HL-60/S4 treated with phorbol 12-myristate 13-acetate at 8.2 ng/mL for 4 days and 3 days (cell line): ENCODE data around the gene FTO.
"Not testable (repeated sequence)": the region's sequence is repeated elsewhere in the genome, so short reads cannot be mapped to it uniquely, and the experiment has no call there.

Source experiments
- in situ Hi-C: fragments of 300-500 bp; cut with MboI; formaldehyde crosslinking; loops from 2 replicates; pipeline ENCODE4 v1.15.0; 2022; ENCODE audit warnings: low sequenced_read_pairs

Gene FTO

DNA sequence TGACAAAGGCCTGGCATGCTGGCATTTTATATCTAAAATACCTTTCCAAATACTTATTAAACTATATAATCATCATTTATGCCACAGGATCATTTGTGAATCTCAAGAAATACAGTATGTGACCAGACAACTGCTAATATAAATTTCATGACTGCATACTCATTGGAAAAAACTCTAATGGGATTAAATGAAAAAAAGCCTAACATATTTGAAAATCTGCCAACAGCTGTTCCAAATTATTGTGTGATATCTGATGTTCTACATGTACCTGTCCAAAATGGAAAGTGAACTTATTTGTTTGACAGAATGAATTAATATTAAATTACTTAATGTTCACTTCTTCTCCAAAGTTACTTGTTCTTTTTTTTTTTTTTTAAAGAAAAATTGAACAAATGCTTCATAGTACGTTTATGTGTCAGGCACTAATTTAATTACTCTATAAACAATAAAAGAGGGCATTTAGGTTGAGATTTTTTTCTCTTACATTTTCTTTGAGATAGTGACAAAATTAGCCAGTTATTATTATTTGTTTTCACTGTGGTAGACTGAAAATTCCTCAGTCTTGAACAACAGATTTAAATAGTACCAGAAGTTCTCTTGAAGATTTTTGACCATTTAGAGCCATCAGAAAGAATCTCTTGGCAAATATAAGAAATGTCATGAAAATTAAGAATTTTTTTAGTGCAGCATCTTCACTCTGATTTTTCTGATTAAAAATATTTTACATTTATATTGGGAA lies 114.0 kb downstream of the FTO start:
- in situ Hi-C loops: no loop called here

DNA sequence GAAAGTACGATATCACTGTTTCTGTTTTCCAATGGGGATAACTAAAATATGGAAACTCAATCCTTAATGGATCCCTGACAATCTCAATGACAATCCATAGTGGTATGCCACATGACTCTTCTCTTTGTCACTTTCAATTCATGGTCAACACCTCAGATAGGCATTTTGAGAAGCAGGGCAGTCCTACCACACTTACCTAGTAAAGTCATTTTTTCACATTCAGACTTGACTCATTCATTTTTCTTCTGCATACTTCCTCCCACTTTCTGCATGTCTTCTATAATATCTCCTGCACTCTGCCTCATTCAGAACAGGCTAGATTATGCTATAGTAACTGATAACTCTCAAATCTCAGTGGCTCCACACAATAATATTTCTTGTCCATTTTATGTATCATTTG lies 117.5 kb downstream of the FTO start:
- in situ Hi-C loops: no loop called here

DNA sequence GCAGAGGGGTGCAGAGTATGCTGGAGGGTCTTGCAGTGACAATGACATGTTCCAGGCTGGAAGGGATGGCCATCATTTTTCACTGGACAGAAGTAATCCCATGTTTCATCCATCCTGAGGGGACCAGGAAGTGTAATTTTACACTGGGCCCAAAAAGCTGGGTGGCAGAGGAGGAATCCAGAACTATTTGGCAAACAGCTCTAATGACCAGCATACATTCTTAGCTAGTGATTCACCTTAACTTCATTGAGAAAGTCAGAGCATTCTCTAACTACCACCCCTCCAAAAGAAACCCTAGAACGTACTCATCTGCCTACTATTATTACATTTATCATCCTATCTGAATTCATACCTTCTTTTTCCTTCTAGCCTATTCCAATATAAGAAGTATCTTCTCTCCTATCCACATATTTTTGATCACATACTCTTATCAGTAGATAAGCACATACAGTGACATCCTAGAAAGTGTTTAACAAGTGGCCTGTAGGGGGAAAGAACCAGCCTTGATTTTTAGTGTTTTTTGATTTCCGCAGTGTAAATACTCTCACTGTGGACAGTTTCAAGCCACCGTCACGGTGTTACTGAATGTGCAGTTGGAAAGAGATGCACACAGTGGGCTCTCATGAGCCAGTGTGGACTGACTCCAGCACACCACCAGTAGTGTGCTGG lies 118.1 kb downstream of the FTO start:
- in situ Hi-C loops: no loop called here

DNA sequence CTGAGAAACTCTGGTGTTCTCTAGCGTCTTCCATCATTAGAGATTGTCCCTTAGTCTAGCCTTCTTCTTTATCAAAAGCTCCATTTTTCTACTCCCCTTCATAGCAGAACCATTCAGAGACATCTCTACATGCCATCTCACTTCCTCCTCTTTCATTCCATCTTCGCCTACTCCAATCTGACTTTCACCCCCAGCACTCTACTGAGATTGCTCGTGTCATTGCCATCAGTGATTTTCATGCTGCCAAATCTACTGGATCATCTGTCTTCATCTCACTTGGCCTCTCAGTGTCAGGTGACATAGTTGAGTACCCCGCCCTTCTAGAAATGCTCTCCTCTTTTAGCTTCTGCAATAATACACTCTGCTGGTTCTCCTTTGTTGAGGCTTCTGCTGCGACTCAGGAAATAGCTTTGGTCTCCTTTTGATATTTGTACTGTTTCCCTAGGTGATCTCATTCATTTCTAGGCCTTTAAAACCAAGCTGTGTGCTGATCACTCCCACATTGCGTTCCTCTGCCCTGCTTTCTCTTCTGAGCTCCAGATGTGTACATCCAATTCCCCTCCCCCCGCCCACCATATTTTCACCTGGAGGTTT lies 119.1 kb downstream of the FTO start:
- in situ Hi-C loops: no loop called here

DNA sequence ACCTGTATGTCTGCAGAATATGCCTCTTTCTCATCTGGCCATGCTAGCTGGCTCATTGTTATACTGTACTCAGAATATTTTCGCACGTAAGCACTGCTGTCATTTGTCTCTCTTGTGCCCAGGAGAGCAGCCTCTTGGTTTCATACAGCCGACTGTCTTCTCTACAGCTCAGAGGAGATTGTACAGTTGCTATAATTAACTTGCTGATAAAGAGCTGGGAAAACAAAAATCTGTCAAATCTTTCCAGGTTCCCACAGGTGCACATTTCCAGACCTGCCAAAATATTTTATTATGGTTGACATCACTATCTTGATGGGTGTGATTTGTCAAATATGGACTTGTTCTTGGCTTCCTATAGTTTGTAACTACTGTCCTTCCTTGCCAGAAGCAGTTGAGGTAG lies 122.7 kb downstream of the FTO start:
- in situ Hi-C loops: no loop called here

DNA sequence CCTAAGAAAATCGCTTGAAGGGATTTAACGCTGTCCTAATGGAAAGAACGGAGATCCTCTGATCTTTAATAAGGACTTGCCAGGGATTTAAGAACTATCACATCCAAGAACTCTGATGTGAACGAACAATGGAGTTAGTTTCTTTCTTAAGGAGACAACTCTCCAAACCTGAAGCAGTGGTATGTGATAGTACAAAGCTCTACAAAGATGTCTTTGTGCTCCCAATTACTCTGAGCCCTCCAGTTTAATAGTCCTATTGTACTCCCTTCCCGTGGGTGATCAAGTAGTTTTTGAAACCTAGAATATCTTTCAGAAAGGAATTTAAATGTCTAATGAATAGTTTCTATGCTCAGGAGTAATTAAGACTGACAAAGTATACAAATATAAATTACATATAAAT lies 123.8 kb downstream of the FTO start:
- in situ Hi-C loops: no loop called here

DNA sequence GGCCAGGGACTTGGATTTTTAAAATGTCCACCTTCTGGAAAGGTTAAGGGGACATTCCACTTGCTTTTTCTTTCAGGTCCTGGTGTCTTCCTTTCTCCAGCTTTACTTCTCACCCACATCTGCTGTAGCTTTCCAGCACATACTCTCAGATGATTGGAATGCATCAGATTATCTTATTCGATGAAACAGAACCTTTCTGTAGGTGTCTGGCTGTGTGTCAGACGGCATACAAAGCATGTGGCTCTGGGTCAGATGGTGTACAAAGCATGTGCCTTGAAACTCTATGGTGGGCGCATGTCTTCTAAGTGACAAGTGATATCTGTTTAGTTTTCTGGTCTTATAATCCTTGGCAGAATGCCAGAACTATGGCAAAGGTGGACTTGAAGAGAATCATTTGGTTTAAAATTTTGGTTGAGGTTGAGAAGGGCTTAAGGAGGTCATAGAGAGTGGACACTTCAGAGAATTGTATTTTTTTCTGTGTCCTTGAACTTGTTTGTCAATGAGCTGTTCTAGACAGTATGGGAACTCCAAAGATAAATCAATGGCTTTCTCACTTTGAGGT lies 125.3 kb downstream of the FTO start:
- in situ Hi-C loops: no loop called here

DNA sequence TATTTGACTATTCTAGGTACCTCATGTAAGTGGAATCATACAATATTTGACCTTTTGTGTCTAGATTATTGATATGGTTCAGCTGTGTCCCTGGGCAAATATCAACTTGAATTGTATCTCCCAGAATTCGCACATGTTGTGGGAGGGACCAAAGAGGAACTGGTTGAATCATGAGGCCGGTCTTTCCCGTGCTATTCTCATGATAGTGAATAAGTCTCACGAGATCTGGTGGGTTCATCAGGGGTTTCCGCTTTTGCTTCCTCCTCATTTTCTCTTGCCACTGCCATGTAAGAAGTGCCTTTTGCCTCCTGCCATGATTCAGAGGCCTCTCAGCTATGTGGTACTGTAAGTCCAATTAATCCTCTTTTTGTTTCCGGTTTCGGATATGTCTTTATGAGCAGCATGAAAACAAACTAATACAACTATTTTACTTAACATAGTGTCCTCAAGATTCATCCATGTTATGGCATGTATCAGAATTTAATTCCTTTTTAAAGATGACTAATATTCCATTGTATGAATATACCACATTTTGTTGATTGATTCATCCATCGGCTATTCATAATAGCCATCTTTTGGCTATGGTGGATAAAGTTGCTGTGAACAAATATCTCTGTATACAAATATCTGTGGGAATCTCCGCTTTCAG lies 129.1 kb downstream of the FTO start:
- in situ Hi-C loops: no loop called here

DNA sequence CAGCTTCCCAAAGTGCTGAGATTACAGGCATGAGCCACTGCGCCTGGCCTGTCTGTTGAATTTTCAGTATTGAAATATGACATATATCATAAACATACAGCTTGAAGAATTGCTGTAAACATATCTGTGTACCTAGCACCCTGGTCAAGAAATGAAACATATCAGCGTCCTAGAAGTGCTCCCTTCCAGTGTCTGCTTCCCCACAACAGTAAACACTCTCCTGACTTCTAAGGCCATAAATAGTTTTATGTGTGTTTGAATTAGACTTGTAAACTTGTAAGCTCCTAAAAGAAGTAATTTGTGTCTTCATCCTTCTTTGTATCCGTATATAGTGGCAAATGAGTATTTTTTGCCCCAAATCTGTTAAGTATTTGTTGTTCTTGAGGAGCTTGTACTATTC lies 132.2 kb downstream of the FTO start:
- in situ Hi-C loops: no loop called here

DNA sequence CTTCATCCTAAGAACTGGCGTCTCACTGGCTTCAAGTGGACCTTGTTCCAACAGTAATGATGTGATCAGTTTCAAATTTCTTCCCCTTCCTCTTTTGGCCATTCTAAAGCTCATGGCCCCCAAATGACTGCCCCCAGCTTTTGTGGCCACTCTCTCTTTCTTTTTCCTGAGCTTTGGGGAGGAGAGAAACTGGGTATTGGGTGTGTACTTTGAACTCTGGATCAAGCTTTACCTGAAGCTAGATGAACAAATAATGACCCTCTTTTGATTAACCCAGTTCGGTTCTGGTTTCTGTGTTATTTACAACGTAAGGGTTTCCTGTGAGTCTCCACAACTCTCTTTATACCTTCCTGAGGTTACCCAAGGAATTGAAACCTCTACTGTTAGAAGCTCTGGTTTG lies 132.7 kb downstream of the FTO start:
- in situ Hi-C loops: no loop called here

DNA sequence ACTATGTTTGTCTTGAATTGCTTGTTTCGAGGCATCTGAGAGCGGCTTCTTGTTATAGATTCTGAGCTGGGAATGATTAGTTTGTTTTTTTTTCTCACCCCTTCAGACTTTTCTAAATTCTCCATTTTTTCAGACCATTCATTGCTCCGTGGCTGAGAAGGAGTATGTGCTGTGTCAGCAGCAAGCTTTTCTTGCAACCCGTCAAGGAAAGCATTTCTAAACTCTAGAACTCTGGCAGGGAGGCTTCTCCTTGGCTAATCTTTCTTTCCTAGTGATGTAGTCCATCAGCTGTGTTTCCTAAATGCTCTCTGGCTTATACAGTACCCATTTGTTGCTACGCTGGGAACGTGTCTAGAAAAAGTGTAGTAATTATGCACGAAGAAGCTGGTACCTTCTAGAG lies 133.5 kb downstream of the FTO start:
- in situ Hi-C loops: no loop called here

DNA sequence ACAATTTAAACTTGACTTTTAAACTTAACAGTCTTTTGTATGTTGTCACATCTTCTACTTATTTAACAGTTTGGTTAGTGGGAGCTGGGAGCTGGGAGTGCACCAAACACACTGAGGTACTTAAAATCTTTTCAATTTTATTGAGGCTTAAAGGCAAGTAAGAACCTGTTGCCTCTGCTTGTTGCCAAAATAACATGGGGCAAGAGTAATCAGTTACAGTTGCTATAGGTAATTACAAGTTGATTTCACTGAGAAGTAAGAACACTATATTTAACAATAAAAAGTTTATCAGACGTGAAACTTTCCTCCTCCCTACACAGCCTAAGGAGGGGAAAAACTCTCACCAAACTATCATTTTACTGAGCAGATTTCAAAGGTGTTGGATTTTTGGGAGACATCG lies 135.2 kb downstream of the FTO start:
- in situ Hi-C loops: no loop called here

DNA sequence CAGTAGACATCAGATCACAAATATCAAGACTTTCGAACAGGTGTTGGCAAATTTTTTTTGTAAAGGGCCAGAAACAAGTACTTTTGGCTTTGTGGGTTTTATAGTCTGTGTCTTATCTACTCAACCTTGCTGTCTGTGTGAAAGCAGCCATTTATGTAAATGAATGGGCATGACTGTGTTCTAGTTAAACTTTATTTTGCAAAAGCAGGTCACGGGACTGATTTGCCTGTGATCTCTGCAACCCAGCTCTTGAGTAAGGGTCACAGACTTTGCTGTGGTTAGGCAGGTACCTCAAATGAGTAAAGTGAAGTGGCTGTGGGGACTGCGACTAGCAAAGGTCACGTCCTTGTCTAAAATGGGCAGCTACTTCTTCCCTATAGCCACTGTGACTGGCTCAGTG lies 136.5 kb downstream of the FTO start:
- in situ Hi-C loops: no loop called here

DNA sequence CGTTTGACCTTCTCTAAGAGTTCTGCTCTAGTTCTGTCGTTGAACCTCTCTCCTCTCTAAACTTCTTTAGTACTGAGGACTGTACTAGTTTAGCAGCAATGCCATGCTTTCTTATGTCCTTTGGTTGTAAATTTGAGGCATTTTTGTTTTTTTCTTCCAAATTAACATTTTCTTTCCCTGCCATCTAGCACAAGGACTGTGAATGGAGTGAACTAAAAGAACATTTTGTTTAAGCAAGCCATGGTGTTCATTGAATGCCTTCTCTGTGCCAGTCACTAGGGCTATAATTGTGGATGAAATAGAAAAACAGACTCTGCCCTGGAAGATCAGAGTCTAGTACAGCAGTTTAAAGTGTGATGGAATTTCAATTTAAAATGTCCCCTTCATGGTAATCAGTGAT lies 137.9 kb downstream of the FTO start:
- in situ Hi-C loops: no loop called here

DNA sequence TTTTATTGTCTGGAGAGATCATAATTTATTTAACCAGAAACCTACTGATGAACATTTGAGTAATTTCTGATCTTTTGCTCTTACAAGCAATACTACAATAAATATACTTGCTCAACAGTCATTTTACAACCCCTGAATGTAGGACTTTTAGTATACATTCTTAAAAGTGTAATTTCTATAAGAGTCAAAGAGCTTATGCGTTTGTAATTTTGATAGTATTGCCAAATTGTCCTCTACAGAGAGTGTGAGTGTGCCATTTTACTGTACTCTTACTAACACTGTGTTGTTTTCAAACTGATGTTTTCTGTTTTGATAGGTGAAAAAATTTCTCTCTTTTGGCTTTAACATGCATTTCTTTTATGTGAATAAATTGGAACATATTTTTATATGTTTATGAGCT lies 139.1 kb downstream of the FTO start:
- in situ Hi-C loops: no loop called here

DNA sequence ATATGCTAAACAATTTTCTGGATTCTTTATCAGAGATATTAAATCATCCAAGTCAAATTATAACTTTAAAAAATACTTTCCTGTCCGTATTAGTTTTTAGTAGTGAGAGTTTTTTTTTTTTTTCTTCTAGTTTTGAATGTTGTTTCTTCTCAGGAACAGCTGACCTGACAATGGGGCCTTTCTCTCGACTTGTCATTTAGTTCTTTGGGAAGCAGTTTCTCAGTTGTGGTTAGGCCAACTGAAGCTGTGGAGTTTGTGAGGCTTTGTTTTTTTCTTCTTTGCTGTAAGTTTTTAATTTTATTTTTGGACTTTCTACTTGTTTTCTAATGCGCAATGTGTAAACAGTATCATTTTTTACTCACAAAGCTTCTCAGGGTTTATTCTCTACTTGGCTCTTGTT lies 140.8 kb downstream of the FTO start:
- in situ Hi-C loops: no loop called here

DNA sequence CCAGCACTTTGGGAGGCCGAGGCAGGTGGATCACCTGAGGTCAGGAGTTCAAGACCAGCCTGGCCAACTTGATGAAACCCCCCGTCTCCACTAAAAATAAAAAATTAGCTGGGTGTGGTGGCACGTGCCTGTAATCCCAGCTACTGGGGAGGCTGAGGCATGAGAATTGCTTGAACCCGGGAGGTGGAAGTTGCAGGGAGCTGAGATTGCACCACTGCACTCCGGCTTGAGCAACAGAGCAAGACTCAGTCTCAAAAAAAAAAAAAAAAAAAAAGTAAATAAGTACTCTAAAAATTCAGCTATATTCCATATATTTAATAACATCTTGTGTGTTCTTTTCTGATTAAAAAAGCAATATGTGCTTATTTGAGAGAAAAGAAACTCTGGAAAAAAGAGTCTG lies 142.6 kb downstream of the FTO start:
- in situ Hi-C loops: not testable (repeated sequence)

DNA sequence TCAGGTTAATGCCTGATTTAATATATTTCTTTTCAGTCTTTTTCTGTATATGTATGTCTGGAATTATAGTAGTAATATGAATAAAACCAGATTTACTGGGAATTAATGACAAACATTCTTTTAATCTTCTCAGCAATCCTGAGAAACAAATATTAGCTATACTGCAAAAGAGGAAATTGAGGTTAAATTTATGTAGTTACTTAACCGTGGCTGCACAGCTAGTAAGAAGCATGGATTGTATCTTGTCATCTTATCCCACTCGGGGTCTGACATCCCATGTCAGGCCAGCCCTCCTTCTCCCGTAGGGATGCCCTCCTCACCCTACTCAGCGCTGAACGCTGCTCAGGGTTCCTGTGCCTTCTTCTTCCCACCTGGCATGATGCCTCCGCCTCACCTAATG lies 143.0 kb downstream of the FTO start:
- in situ Hi-C loops: no loop called here

DNA sequence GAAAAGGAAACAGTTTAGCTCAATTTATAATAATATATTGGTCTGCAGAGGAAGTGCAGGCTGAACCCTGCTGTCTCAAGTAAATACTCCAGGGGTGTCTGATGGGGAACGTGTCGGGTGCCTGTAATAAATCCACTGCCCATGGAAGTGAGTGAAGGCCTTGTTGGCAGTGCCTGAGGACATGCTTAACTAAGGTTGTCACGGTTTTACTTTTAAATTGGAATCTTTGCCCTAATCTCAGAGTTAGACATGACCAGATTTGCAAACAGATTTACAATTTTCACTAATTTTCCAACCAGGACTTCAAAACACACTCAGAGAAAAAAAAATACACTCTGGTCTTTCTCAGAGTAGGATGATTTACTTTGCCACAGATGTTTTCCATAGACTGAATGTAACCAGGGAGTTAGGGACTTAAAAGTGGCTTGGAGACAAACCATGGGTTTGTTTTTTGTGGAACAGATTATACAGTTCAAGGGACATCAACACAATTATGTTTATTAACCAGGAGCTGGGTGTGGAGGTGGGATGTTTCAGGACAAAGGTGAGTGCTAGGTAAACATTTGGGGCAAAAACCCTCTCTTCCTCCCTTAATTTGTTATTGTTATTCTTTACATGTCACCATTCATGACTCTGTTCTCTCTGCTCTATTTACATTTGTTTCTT lies 144.5 kb downstream of the FTO start:
- in situ Hi-C loops: no loop called here

DNA sequence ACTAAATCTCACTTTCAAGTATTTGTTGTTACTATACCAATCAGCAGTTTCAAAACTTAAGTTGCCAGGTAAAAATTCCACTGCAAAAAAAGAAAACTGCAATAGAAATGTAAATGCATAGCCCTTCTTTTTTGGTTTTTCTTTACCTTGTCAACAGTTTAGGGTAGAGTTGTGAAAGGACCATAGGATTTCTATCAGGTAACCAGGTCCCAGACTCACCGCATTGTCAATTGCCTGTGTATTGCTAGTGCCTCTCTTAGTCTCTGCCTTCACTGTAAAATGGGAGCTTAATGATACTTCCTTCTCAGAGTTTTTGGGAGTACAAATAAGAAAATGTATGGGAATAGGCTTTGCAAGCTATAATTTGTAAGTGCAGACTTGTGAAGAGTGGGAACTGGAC lies 145.0 kb downstream of the FTO start:
- in situ Hi-C loops: no loop called here

DNA sequence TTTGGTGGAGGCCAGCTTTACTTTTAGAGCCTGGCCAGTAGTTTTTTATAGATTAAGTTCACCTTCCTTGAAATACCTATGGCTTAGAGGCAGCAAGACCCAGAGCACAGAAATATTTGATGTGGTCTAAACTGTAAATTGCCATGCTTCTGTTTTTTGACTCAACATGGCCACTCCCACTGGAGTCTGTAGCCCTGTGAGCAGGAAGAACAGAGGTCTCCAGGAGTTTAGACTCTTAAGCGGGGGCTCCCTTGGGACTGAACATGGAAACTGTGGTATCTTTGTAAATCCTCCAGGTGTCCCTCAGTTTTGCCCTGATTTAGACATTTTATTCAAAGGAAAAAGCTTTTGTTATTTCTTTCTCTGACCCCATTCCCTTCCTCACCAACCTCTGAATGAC lies 145.6 kb downstream of the FTO start:
- in situ Hi-C loops: no loop called here
